Gastroesophageal sphincter (tissue), 4 donors: Measurements from ENCODE around the gene ST3GAL5. TPM values are rescaled to one million over a fixed set of nuclear protein-coding genes. Genes with fewer than 3 reads are reported as not detected.
A peak's percentile ranks its signal among the peaks of the same experiment; 100 is the strongest.

Experiments
- ATAC-seq: fragments of 150-250 bp; one replicate; pipeline ENCODE4 v1.9.1; 2016; ENCODE audit warnings: mild to moderate bottlenecking, moderate library complexity
- H3K27ac ChIP-seq, 4 donors: fragments of 200-600 bp; sonication (generic) in 3 of 4; 1 replicate in 3 of 4; 2 replicates in 1 of 4; pipeline ENCODE4 v1.5.1; 2016 to 2019
- H3K27me3 ChIP-seq: fragments of 200-600 bp; sonication (generic); one replicate; pipeline ENCODE4 v1.5.1; 2019
- H3K36me3 ChIP-seq, 2 donors: fragments of 200-600 bp; sonication (generic); one replicate each; pipeline ENCODE4 v1.5.1; 2019; ENCODE audit warnings: control low read depth in 1 of 2
- H3K4me1 ChIP-seq, 3 donors: fragments of 200-600 bp; sonication (generic); 1 replicate in 2 of 3; 2 replicates in 1 of 3; pipeline ENCODE4 v1.5.1; 2016 to 2019; ENCODE audit warnings: control low read depth in 2 of 3
- H3K4me3 ChIP-seq, 2 donors: fragments of 200-600 bp; sonication (generic); one replicate each; pipeline ENCODE4 v1.5.1; 2019; ENCODE audit warnings: mild to moderate bottlenecking in 1 of 2, moderate library complexity in 1 of 2
- H3K9me3 ChIP-seq, 3 donors: fragments of 200-600 bp; sonication (generic); one replicate each; pipeline ENCODE4 v1.5.1; 2017 to 2019; ENCODE audit warnings: control low read depth in 2 of 3
- CTCF ChIP-seq, 4 experiments: fragments of 200-600 bp in 2 of 4; fragments of 450-650 bp in 2 of 4; sonication (generic) in 1 of 4; IDR thresholded peaks; one replicate each; pipeline ENCODE4 v1.5.1; 2017 to 2019; ENCODE audit warnings: antibody characterized with exemption in 4 of 4, mild to moderate bottlenecking in 2 of 4, moderate library complexity in 2 of 4
- EP300 ChIP-seq: sonication (generic); formaldehyde crosslinking; IDR thresholded peaks from one replicate; pipeline ENCODE4 v1.6.1; 2017; ENCODE audit warnings: antibody characterized with exemption, mild to moderate bottlenecking
- POLR2A ChIP-seq, 2 donors: fragments of 450-650 bp; IDR thresholded peaks; one replicate each; pipeline ENCODE4 v1.6.1; 2017; ENCODE audit warnings: antibody characterized with exemption in 2 of 2, mild to moderate bottlenecking in 2 of 2, moderate library complexity in 1 of 2
- POLR2AphosphoS5 ChIP-seq: sonication (generic); formaldehyde crosslinking; IDR thresholded peaks from one replicate; pipeline ENCODE4 v1.6.1; 2017; ENCODE audit warnings: antibody characterized with exemption
- WGBS, 2 donors: methylation state at CpG; one replicate each; pipeline ENCODE4 v1.1.5; 2018; ENCODE audit warnings: low coverage in 1 of 2; 5-methylcytosine and 5-hydroxymethylcytosine counted together
- total RNA-seq, 4 donors: library from RNA; depleted of rRNA; stranded (reverse); fragments of >200 nt; gene quantifications; one replicate each; pipeline ENCODE4 v1.1.0, GENCODE V29; 2016

The ST3GAL5 gene
- total RNA-seq, 4 donors from 2014 or later: 15.2 to 55.9 (median 22.7) TPM

GRCh38 chr2:85893428-85894258 is 4.9 kb upstream of the ST3GAL5 start:
- no peak for ATAC-seq
- H3K9me3 ChIP-seq: no peaks in the 10 kb centered on the region
- H3K4me1 ChIP-seq: peaks cover 0 to 34% (median 8%) of the 10 kb centered on the region in 3 donors
- no peaks in the 10 kb centered on the region for H3K27me3 ChIP-seq
- WGBS, 2 donors: 53 to 83% methylated on average over 4 to 8 of the region's 9 CpGs
- no peaks in the 10 kb centered on the region for H3K36me3 ChIP-seq
- no peak overlapping the region for H3K27ac ChIP-seq
- no peak for TF ChIP-seq POLR2A (IDR thresholded peaks at IDR 0.05)
- TF ChIP-seq POLR2AphosphoS5: no peak
- TF ChIP-seq CTCF (IDR thresholded peaks at IDR 0.05): no peak
- TF ChIP-seq EP300: no peak
- no peak overlapping the region for H3K4me3 ChIP-seq

- no peaks in the 10 kb centered on the region for H3K9me3 ChIP-seq
- H3K27ac ChIP-seq: no peak overlapping the region
- H3K27me3 ChIP-seq: no peaks in the 10 kb centered on the region
- H3K36me3 ChIP-seq: no peaks in the 10 kb centered on the region
- no peak overlapping the region for H3K4me3 ChIP-seq
- no peak for TF ChIP-seq EP300
- TF ChIP-seq CTCF (IDR thresholded peaks at IDR 0.05): no peak
- TF ChIP-seq POLR2A (IDR thresholded peaks at IDR 0.05): no peak
- no peak for TF ChIP-seq POLR2AphosphoS5
- WGBS, 2 donors: 86 to 90% methylated on average over 5 of the region's 5 CpGs
- ATAC-seq: no peak
- peaks cover 0 to 46% (median 12%) of the 10 kb centered on the region in 3 donors for H3K4me1 ChIP-seq
Measured at GRCh38 chr2:85892216-85892944, 3.6 kb upstream of the ST3GAL5 start.

GRCh38 chr2:85890522-85891176 is 1.9 kb upstream of the ST3GAL5 start:
- peak overlapping the region in 1 of 2 donors; percentile 94 for H3K4me3 ChIP-seq
- 86% methylated on average over 1 to 5 of the region's 5 CpGs for WGBS, 2 donors
- TF ChIP-seq CTCF (IDR thresholded peaks at IDR 0.05) (no peak), EP300 (no peak), POLR2A (IDR thresholded peaks at IDR 0.05) (no peak), POLR2AphosphoS5 (no peak)
- no peak for ATAC-seq
- H3K4me1 ChIP-seq: peaks cover 0 to 63% (median 24%) of the 10 kb centered on the region in 3 donors
- no peaks in the 10 kb centered on the region for H3K36me3 ChIP-seq
- H3K27ac ChIP-seq: peak overlapping the region in 3 of 4 donors; percentile 87 to 89 (median 89)
- H3K9me3 ChIP-seq: no peaks in the 10 kb centered on the region
- H3K27me3 ChIP-seq: no peaks in the 10 kb centered on the region

- ATAC-seq: no peak
- peaks cover 0 to 70% (median 24%) of the 10 kb centered on the region in 3 donors for H3K4me1 ChIP-seq
- no peaks in the 10 kb centered on the region for H3K9me3 ChIP-seq
- WGBS, 2 donors: 0 to 26% methylated on average over 4 to 19 of the region's 22 CpGs
- TF ChIP-seq CTCF (IDR thresholded peaks at IDR 0.05) (no peak), EP300 (no peak), POLR2AphosphoS5 (no peak), POLR2A (IDR thresholded peaks at IDR 0.05) (no peak)
- no peaks in the 10 kb centered on the region for H3K36me3 ChIP-seq
- peak overlapping the region; percentile 66 to 94 for H3K4me3 ChIP-seq
- H3K27ac ChIP-seq: peak overlapping the region; percentile 31 to 89 (median 88)
- no peaks in the 10 kb centered on the region for H3K27me3 ChIP-seq
Measured at GRCh38 chr2:85889627-85890281, 964 bp upstream of the ST3GAL5 start.
